GM18868 (cell line): Measurements from ENCODE around the gene CCDC148.
"Not testable (repeated sequence)": the region's sequence is repeated elsewhere in the genome, so short reads cannot be mapped to it uniquely, and the experiment has no call there.

Experiments used
- ATAC-seq: cut with Tn5 transposase; IDR thresholded peaks from one replicate; pipeline ENCODE4 v1.9.1; 2021; ENCODE audit warnings: mild to moderate bottlenecking, moderate library complexity; ENCODE audit not compliant: unreplicated experiment

The CCDC148 gene

DNA sequence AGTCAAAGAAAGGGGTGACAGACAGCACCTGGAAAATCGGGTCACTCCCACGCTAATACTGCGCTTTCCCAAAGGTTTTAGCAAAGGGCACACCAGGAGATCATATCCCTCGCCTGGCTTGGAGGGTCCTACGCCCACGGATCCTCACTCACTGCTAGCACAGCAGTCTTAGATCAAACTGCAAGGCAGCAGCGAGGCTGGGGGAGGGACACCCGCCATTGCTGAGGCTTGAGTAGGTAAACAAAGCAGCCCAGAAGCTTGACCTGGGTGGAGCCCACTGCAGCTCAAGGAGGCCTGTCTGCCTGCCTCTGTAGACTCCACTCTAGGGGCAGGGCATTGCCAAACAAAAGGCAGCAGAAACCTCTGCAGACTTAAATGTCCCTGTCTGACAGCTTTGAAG, 233.5 kb downstream of the CCDC148 start:
- ATAC-seq, result not testable (repeated sequence)

DNA sequence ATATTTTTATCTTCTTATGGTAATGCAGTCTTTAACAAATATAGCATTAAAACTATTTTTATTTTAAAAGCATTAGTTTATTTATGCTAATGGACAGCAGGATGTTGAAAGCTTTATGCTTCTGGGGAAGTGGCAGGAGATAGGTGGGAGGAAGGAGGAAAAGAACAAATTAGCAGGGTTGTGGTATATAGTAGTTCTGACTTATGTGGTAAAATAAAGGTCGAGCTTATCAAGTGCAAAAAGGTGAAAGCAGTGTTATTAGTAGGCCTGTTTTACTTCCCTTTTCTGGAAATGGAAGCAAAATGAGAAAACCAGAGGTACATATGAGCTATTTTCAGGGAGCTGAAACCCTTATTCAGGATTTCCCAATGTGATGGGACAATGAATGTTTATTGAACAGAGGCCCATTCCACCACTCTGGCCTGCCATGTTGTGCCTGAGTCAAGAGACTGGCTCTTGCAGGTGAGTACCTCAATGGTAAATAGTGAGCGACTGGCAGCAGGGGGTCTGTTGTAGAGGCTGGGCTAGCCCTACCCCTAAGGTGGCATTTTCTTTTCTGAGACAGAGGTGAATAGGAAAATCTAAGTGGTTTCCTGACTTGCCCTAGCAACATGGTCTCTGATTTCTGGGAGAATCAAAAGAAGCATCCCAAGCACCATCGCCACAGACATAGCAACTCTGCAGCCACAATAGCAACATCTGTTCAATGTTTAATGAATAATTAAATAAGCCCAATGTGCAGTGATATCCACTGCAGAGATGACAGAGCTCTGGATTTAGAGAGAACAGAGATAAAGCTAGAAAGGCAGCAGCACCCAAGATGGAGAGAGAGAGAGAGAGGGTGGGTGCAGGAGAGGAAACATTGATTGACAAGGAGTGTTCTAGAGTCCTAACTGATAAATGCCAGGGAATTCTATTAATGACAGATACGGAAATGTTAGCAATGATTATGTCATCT, 235.2 kb downstream of the CCDC148 start:
- ATAC-seq, result peak; percentile 86

DNA sequence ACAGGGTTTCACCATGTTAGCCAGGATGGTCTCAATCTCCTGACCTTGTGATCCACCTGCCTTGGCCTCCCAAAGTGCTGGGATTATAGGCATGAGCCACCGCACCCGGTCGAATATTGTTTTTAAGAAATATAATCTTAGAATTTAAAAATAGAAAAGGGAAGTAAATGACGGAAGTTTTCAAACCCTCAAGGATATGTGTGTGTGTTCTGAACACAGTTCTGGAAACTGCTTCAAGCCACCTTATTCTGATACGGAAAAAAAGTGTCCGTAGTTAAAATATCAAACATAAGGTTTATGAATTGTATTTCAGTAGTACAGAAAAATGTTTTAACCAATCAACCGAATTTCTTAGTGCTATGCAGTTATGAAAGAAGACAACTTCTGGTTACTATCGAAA, 239.0 kb downstream of the CCDC148 start:
- ATAC-seq, result no peak

DNA sequence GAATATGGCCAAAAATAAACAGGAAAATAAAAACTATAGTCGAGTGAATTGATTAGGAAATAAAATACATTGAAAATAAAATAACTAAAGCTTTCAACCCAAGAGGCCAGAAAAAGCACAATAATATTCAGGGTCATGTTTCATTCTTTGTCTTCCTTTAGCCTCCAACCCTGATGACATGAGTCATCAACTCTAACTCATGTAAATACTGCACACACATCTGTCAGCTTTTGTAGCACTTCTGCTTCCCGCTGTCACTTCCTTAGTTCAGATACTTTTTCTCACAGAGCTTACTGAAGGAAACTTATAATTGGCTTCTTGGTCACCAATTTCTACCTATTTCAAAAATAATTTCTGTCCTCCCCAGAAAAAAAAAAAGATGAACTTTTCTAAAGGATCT, 242.1 kb downstream of the CCDC148 start:
- peak; percentile 99 for ATAC-seq

DNA sequence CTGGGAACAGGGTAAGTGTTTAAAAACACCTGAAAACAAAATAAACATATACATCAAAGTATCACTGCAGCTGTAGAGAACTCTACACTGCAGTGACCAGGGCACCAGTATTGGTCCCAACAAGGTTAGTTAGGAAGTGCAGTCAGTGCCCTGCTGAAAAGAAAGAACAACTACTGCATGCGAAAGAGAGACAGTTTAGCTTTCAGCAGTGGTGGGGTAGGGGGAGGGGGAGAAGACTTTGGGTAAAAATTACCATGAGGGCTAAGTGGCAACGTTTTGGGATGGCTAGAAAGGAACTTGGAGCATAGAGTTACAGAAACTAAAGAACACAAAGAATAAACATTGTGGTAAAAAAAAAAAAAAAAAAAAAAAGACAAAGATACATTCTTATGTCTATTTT, 242.8 kb downstream of the CCDC148 start:
- ATAC-seq, result peak; percentile 2

DNA sequence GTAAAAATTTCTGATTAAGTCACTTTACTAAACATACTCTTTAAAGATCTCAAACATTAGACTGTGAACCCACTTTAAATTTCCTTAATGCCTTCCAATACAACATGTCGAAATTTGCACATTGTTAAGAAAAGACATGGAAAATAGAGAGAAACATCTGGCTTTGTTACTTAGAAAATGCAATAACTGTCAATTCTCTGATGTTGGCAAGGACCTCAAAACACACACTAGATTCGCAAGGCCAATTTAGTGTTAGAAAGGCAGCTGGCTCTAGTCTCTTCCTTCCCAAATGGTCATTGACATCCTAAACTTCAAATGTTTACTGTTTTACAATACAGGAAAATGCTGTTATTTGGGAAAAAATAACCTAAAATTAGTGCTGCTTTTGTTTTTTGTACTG, 244.3 kb downstream of the CCDC148 start:
- no peak for ATAC-seq

DNA sequence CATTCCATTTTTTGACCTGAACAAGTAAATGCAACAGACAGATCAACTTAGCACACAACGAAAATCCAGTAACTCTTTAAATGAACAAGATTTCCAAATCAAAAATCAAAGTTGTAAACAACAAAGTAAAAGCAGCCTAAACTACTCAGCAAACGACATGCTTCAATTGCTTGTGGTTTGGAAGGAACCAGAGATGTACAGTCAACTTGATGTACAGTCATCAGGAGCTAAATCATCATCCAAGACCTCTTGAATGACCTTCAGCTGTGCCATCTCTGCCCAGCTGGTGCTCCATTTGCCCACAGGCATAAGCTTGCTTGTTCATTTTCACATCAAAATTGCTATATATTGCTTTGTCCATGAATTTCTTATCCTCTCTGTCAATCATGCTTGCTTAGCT, 245.1 kb downstream of the CCDC148 start:
- ATAC-seq, result no peak

DNA sequence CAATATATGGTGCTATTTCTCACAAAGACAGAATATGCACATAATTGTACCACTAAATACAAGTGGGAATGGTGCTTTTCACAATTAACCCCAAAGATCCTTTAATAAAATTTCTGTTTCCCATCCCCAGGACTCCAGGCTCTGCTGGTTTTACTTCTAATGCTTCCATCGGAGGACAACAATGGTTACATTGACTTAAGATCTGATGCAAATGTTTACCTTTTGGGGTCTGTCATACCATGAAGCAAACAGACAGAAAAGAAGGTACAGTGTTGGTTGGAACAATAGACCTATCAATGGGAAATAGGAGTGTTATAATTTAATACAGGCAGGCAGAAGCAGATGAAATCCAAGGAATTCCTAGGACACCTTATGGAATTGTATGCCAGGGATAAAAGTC, 249.2 kb downstream of the CCDC148 start:
- ATAC-seq, result no peak

DNA sequence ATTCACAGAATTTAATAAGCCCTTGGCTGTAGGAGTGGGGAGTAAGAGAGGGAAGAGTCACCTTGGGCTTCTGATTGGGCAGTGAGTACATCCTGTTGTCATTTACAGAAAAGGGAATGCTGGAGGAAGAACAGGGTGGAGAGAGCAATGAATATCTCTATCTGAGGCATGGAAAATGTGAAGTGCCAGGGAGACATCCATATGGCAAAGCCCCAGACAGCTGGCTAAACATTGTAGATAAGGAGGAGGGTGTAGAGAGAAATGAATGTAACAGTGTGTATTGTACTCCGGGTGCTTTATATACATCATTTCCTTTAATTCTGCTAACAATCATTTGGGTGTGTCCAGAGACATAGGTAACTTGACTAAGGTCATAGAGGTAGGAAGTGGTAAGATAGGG, 251.3 kb downstream of the CCDC148 start:
- ATAC-seq, result no peak

DNA sequence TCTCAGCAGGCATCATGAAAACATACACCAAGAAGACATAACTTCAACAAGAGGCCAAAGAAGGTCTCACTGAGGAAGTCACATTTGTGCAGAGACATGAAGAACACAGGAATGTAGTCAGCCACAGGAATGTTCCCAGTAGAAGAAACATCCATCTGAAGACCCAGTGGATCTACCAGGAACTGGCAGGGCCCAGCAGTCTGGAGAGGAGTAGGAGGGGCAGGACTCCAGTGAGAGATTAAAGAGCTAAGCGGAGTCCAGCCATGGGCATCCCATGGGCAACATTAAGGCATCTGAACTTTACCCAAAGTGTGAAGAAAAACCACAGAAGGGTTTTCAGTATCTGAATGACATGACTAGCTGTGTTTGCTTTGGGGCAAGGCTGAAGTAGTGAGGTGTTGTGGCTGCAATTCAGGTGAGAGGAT, 251.8 kb downstream of the CCDC148 start:
- ATAC-seq, result peak; percentile 79

DNA sequence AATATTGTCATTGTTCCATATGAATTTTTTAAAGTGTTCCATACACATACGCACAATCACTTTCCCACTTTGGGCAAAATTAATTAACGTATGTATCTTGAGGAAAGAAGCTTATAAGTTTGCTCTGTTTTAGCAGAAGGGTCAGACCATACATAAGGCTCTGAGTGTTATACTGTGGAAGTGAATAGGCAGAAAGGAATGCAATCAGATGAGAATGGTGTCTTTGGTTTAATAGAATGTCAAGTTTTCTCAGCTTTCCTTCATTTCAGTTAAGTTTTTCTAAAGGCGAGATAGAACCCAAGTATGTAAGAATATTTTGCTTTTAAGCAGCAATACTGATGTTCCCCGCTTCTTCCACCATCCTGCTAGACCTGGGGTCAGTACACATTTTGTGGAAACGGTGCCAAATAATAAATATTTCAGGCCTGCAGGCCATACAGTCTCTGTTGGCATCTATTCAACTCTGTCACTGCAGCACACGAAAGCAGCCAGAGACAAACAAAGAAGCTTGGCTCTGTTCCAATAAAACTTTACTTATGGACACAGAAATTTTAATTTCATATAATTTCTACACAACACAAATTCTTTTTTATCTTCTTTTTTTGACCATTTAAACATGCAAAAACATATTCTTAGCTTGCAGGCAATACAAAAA, 254.3 kb downstream of the CCDC148 start:
- no peak for ATAC-seq

DNA sequence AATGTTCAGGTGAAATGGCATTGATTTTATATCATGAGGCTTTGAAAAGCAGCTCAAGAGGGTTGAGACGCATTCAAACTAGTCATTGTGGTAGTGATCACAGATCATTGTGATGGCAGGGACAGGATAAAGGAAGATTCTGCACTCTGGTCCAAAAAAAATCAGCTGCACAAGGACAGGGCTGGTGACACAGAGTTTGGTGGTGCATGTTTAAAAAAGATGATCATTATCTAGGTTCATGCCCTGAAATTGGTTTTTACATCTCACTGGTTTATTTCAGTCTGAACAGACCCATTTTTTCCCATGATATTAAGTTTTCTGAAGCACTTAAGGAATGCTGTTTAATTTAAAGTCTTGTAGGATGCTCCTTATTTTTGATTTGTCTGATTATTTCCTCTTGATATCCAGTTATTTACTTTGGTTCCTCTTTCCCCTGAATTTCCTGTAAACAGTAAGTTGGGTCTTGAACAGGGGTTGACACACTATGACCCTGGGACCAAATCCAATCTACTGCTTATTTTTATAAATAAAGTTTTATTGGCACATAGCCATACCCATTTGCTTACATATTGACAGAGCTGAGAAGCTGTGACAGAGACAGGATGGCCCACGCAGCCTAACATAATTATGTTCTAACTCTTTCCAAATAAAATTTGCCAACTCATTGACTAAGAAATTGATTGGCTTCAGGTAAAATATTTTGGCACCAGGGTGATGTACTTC, 256.5 kb downstream of the CCDC148 start:
- no peak for ATAC-seq

DNA sequence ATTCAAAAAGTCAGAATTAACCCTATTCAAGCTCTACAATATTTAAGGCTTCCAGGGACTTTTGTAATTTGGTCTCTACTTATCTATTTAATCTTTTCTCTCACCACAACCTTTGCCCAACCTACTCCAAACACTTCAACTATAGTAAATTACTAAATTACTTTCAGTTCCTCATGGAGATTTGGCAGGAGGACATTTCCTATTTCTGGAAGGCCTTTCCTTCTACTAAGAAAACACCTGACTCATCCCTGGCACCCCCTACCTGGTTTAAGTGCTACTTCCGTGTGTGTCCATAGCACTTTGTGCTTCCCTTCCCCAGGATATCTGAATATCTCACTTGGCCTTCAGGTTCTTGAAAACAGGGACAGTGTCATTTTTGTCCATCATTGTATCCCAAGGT, 258.6 kb downstream of the CCDC148 start:
- no peak for ATAC-seq

DNA sequence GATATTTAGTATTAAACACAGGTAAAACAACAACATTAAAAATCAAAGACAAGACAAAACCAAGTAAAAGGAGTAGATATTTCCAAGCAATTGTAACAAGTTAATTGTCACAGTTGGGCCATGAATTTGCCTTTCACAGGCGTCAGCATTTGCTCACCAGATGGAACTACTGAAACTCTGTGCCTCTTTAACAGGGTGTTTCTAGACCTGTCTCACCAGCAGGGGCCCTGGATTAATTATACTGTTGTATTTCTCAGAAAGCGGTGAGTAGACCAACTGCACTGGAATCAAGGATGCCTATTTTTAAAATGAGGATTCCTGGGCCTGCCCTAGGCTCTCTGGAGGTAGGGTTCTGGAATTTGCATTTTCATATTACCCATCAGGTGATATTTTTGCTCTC, 262.3 kb downstream of the CCDC148 start:
- no peak for ATAC-seq

DNA sequence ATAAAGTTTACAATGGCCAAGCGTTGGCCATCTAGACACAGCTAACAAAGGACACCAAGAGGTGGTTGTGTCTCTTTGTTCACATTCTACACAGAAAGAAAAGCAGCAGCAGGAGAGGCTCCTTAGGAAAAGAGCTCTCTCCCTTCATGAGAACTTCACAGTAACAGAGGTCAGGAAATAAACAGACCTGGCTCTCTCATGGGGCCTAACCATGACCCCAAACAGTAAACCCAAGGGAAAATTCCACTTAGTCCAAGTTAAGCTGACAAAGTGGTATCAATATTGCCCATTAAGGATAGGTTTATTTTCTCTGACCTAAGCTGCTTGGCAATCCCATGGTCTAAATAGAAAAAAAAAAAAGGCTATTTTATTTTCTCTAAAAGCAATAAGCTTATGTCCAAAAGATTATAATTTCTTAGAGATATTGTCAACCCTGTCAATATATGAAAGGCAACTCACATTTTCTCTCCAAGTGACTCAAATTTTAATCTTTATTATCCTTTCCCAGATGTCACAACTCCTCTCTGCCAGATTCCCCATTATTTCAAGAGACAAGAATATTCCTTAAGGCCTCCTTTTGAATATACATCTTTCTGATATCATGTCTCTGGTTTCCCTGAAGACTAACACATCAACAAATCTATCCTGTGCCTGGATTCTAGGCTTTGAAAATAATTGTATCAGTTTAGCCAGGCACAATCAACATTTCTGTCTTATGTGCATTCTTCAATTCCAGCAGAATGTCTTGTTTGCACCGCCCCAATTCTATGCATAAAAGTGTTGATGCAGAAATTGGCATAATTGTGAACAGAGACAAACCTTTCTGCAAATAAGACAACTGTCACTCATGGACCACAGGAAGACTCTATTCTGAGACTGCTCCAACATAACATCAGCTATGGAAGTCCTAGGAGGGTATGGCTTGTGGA, 263.8 kb downstream of the CCDC148 start:
- ATAC-seq, result no peak

DNA sequence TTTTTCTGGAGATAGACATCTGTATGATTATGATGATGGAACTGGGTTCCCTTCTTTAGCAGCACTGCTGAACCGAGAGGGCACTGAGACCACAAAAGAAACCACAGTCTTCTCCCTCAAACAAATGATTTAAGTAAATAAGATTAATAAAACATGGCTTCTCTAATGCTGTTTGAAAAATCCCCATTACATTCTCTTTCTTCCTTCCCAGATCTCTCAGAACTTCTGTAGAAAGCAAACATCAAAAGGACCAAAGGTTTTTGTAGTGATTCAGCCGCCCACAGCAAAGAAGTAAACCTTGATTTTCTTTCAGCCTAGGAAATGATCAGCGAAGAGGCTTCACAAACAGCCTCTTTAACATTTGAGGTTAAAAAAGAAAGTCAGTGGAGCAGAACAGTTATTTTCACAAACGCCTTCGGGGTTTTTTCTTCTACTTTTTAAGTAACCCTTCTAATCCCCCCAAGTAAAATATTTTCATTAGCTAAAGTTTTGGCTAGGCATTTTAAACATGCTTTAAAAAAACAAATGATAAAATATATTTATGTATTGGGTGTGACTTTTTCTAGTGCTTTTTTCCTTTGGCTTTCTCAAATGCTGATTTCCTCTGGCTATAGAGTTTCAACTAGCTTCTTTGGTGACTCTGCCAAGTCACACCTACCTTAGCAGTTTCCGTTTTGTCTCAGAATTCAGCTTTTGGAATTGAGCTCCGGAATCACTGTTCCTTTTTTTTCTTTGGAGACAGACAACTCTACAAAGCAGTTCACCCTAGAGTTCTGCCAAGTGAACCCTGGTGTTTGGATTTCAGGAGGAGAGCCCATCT, 265.3 kb downstream of the CCDC148 start:
- ATAC-seq, result peak; percentile 89

DNA sequence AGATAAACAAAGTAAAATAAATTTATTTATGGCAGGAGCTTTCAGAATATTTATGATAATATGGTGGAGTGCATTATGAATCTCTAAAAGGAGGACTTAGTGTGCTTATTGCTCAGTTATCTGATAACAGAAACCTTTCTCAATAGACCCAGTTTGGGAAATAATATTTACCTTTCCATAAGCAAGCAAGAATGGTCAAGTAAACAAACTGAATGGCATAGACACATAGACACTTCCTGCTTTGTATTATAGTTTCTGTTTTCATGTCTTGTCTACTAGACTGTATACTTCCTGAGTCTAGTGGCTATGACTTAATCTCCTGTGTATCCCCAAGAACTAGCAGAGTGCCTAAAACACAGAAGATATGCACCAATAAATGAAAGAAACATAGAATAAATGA, 267.0 kb downstream of the CCDC148 start:
- peak; percentile 29 for ATAC-seq

DNA sequence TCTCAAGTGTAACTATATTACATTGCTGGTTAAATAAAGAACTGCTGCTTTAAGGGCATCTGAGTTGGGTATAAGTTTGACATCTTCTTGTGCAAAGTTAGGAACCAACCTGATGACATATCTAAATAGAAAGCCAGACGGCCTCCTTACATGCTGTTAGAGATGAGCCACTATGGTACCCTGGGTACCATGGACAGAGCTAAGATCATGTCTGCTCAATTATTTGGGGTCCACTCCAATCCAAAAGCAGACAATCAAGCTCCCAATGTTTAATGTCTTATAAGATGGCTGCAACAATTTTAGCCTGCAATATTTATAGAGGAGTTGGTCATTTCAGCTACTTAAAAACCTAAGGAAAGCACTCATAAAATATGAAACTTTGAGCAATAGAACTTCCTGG, 268.6 kb downstream of the CCDC148 start:
- no peak for ATAC-seq

DNA sequence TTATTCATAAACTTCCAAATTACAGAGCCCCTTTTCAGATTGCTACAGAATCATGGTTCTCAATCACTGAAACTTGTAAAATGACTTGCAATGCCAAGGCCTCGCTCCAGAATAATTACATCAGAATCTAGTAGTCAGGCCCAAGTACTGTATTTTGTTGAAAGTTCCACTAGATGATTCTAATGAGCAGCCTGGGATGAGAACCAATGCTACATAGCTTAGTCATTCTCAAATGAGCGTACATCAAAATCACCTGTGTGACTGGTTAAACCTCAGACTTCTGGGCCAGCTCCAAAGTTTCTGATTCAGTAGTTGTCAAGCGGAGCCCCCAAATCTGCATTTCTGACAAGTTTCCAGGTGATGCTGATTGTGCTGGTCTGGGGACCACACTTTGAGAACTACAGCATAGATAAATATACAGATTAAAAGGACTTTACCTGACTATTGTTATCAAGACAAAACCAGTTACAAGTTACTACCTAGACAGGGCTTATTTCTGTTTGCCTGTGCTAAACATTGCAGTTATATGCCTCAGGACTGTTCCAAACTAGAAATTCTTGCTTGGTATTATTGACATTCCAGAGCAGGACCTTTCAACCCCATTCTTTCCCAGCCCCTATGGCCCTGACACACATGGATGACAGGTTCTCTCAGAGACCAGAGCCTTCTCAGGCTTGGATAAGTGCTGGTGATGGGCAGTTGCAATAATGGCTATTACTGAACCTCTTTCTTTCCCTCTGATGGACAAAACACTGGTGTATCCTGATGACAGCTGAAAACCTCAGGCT, 271.8 kb downstream of the CCDC148 start:
- ATAC-seq, result no peak
